K562 (cell line): ENCODE measurements around the gene CCDC194. TPM values are rescaled to one million over a fixed set of nuclear protein-coding genes. Genes with fewer than 3 reads are reported as not detected.

Experiments used
- ATAC-seq: fragments of 200-7000 bp; cut with Tn5 transposase; 3 replicates; pipeline ENCODE4 v1.9.1; 2020; ENCODE audit warnings: moderate library complexity
- BruUV-seq: library from RNA; stranded (reverse); fragments of 400-500 nt; replicated peaks from 2 replicates; lab custom pipeline; 2021; lab: Mats Ljungman, UMichigan
- CTCF ChIA-PET: fragments of 300-600 bp; formaldehyde crosslinking; extraction: SDS; loops from one replicate; lab custom pipeline; 2021; ENCODE audit warnings: low intra/inter-chr PET ratio; lab: Yijun Ruan, JAX
- POLR2A ChIA-PET: fragments of 300-600, 350-650 bp; sonication (Branson Sonifier 250); formaldehyde crosslinking; extraction: SDS; loops from one replicate; lab custom pipeline; 2021; ENCODE audit warnings: antibody characterized with exemption, inconsistent platforms; lab: Yijun Ruan, JAX
- DNase-seq, 4 experiments: peaks; one replicate each; pipeline versions ENCODE4 v3.0.0 to v3.0.0-alpha.2; 2011 to 2018; ENCODE audit warnings: low spot score in 3 of 4, mixed read lengths in 3 of 4; ENCODE audit errors: extremely low read depth in 1 of 4
- FAIRE-seq: peaks from 2 replicates; lab custom pipeline; 2011; peaks lifted over from hg19 to GRCh38; lab: Jason Lieb, UNC
- H2AFZ ChIP-seq: 2 replicates; pipeline ENCODE4 v1.6.0; 2011; ENCODE audit warnings: low read depth, low read length, control low read depth, inconsistent platforms
- H3K27ac ChIP-seq: fragments of 200-600 bp; 3 replicates; pipeline ENCODE4 v1.8.0; 2011; ENCODE audit warnings: low read depth, mild to moderate bottlenecking, control low read depth, inconsistent platforms, low read length, moderate library complexity, mixed read lengths; ENCODE audit errors: extremely low read depth
- H3K27me3 ChIP-seq, 2 experiments: fragments of 300-600 bp in 1 of 2; 2 replicates in 1 of 2; 3 replicates in 1 of 2; pipeline versions ENCODE4 v1.6.0 to v1.8.0; 2011; ENCODE audit warnings: inconsistent platforms in 2 of 2, low read length in 2 of 2, mild to moderate bottlenecking in 1 of 2, mixed read lengths in 1 of 2, moderate library complexity in 1 of 2; ENCODE audit not compliant: control insufficient read depth in 2 of 2, insufficient read depth in 2 of 2
- H3K36me3 ChIP-seq: fragments of 300-600 bp; 3 replicates; pipeline ENCODE4 v1.8.0; 2011; ENCODE audit warnings: mild to moderate bottlenecking, low read length, inconsistent platforms; ENCODE audit not compliant: control insufficient read depth, insufficient read depth
- H3K4me1 ChIP-seq, 2 experiments: fragments of 200-600 bp in 1 of 2; replicated peaks in 1 of 2; 2 replicates in 1 of 2; 3 replicates in 1 of 2; pipeline versions ENCODE4 v1.5.1 to v1.8.0; 2011; ENCODE audit warnings: inconsistent platforms in 2 of 2, low read length in 2 of 2, mild to moderate bottlenecking in 1 of 2, mixed read lengths in 1 of 2, moderate library complexity in 1 of 2; ENCODE audit not compliant: control insufficient read depth in 2 of 2, insufficient read depth in 2 of 2
- H3K4me2 ChIP-seq: 2 replicates; pipeline ENCODE4 v1.6.1; 2011; ENCODE audit warnings: low read length, control low read depth, inconsistent platforms, mixed read lengths; ENCODE audit not compliant: insufficient read depth
- H3K4me3 ChIP-seq: fragments of 200-600 bp; sonication (generic), shearing (Covaris generic); 2 replicates; pipeline ENCODE4 v1.5.1; 2016; ENCODE audit warnings: control low read depth, inconsistent platforms
- H3K79me2 ChIP-seq: fragments of 200-600 bp; 3 replicates; pipeline ENCODE4 v1.8.0; 2011; ENCODE audit warnings: low read length, inconsistent platforms; ENCODE audit not compliant: control insufficient read depth, insufficient read depth
- H3K9ac ChIP-seq, 2 experiments: 2 replicates each; pipeline versions ENCODE4 v1.6.0 to v1.6.1; 2011; ENCODE audit warnings: low read depth in 2 of 2, low read length in 2 of 2, control low read depth in 1 of 2, inconsistent platforms in 1 of 2, mild to moderate bottlenecking in 1 of 2, mixed read lengths in 1 of 2; ENCODE audit not compliant: insufficient read depth in 1 of 2
- H3K9me1 ChIP-seq: one replicate; pipeline ENCODE4 v1.6.0; 2011; ENCODE audit warnings: inconsistent platforms, mild to moderate bottlenecking, low read length, moderate library complexity; ENCODE audit not compliant: control insufficient read depth, insufficient read depth
- H3K9me3 ChIP-seq: replicated peaks from 2 replicates; pipeline ENCODE4 v1.5.1; 2011; ENCODE audit warnings: low read depth, low read length, inconsistent platforms; ENCODE audit not compliant: control insufficient read depth, insufficient read depth
- H4K20me1 ChIP-seq: replicated peaks from 2 replicates; pipeline ENCODE4 v1.6.1; 2011; ENCODE audit warnings: low read length, inconsistent platforms, mixed read lengths; ENCODE audit not compliant: control insufficient read depth, insufficient read depth
- BHLHE40 ChIP-seq: IDR thresholded peaks from 2 replicates; pipeline ENCODE4 v1.6.1; 2011; ENCODE audit warnings: low read length, improper control_type of control experiment
- DPF2 ChIP-seq: fragments of 450-650 bp; IDR thresholded peaks from 2 replicates; pipeline ENCODE4 v1.6.1; 2016
- EP300 ChIP-seq: IDR thresholded peaks from 2 replicates; pipeline ENCODE4 v1.6.1; 2012; ENCODE audit warnings: low read length, improper control_type of control experiment
- FUS ChIP-seq: fragments of 200-400 bp; formaldehyde crosslinking; optimal IDR thresholded peaks from 2 replicates; pipeline ENCODE3; 2017; ENCODE audit warnings: low read depth, low read length
- KLF16 ChIP-seq: IDR thresholded peaks from 2 replicates; pipeline ENCODE4 v1.6.1; 2016; ENCODE audit warnings: antibody characterized with exemption
- L3MBTL2 ChIP-seq: fragments of 450-650 bp; IDR thresholded peaks from 2 replicates; pipeline ENCODE4 v1.6.1; 2016; ENCODE audit warnings: mild to moderate bottlenecking, moderate library complexity
- NFIC ChIP-seq: fragments of 450-650 bp; IDR thresholded peaks from 2 replicates; pipeline ENCODE4 v1.6.1; 2017; ENCODE audit warnings: mild to moderate bottlenecking, inconsistent platforms
- NONO ChIP-seq, 2 experiments: fragments of 200-400 bp in 1 of 2; fragments of 450-650 bp in 1 of 2; formaldehyde crosslinking in 1 of 2; IDR thresholded peaks; 2 replicates each; pipeline ENCODE4 v1.6.1; 2017; ENCODE audit warnings: low read depth in 2 of 2, mild to moderate bottlenecking in 2 of 2, moderate library complexity in 2 of 2, low read length in 1 of 2
- POLR2G ChIP-seq: fragments of 200-400 bp; formaldehyde crosslinking; IDR thresholded peaks from 2 replicates; pipeline ENCODE4 v1.6.1; 2017; ENCODE audit warnings: low read depth, mild to moderate bottlenecking, antibody characterized with exemption, low read length, moderate library complexity
- SPI1 ChIP-seq: IDR thresholded peaks from 2 replicates; pipeline ENCODE4 v1.6.1; 2011; ENCODE audit warnings: low read depth, low read length, control low read depth, borderline replicate concordance
- TAL1 ChIP-seq: fragments of 450-650 bp; IDR thresholded peaks from 2 replicates; pipeline ENCODE4 v1.6.1; 2016; ENCODE audit warnings: mild to moderate bottlenecking
- TCF7 ChIP-seq: sonication (generic); IDR thresholded peaks from 2 replicates; pipeline ENCODE4 v1.6.1; 2016; ENCODE audit warnings: antibody characterized with exemption, borderline replicate concordance
- TRIM24 ChIP-seq, 2 experiments: fragments of 450-650 bp; IDR thresholded peaks; 2 replicates each; pipeline ENCODE4 v1.6.1; 2016
- TRIM28 ChIP-seq: fragments of 450-650 bp; IDR thresholded peaks from 2 replicates; pipeline ENCODE4 v1.6.1; 2017
- VEZF1 ChIP-seq: fragments of 200-800 bp; sonication (Bioruptor generic); IDR thresholded peaks from 2 replicates; pipeline ENCODE4 v1.6.1; 2017; ENCODE audit warnings: missing genetic modification characterization, missing compliant biosample characterization
- ZNF740 ChIP-seq, 3 experiments: fragments of 200-800 bp in 1 of 3; sonication (Bioruptor generic) in 1 of 3; sonication (generic) in 1 of 3; formaldehyde crosslinking in 1 of 3; IDR thresholded peaks; 2 replicates each; pipeline versions ENCODE4 v1.6.1 to v1.8.0; 2016 to 2022; ENCODE audit warnings: mild to moderate bottlenecking in 2 of 3, missing compliant biosample characterization in 2 of 3, missing genetic modification characterization in 2 of 3, missing genetic modification reagents in 1 of 3
- WGBS: fragments of 100-300 bp; shearing (Covaris generic); methylation state at CpG from one replicate; pipeline ENCODE4 v1.1.6; 2016; ENCODE audit warnings: low coverage, mixed read lengths; ENCODE audit not compliant: insufficient coverage; ENCODE audit errors: missing lambda C conversion rate; 5-methylcytosine and 5-hydroxymethylcytosine counted together
- in situ Hi-C: fragments of 300-500 bp; cut with MboI; formaldehyde crosslinking; loops from 4 replicates; pipeline ENCODE4 v1.15.0; 2018; ENCODE audit warnings: inconsistent platforms, mixed read lengths
- intact Hi-C: fragments of 100-400 bp; cut with micrococcal nuclease; formaldehyde crosslinking; loops from 2 replicates; pipeline ENCODE4 v1.14.2; 2022
- polyA plus RNA-seq, 8 experiments: library from polyadenylated mRNA; depleted of rRNA in 4 of 8; stranded (reverse) in 5 of 8; unstranded in 3 of 8; fragments of >200 nt; fragmentation: Nextera tagmentation in 2 of 8; fragmentation: Illumina TruSeq in 1 of 8; extraction: Ambion mirVana in 2 of 8; extraction: Trizol in 1 of 8; gene quantifications; 2 replicates each; pipeline versions ENCODE4 v1.2.1 to v1.2.3, GENCODE V29; 2011 to 2014; ENCODE audit warnings: inconsistent platforms in 1 of 8, missing spikeins in 1 of 8
- total RNA-seq, 7 experiments: library from RNA; depleted of rRNA in 6 of 7; stranded (reverse); fragments of >200 nt in 6 of 7; fragmentation: Illumina TruSeq in 2 of 7; extraction: Trizol in 2 of 7; gene quantifications; 2 replicates each; pipeline versions ENCODE4 v1.2.1 to v1.2.3, GENCODE V29; 2011 to 2021; ENCODE audit warnings: low replicate concordance in 1 of 7
- TF ChIP-seq, protein P1 (sequence below): fragments of 250-450 bp; sonication (Bioruptor Pico); IDR thresholded peaks from 2 replicates; pipeline ENCODE4 v1.4.0; 2020; ENCODE audit warnings: mild to moderate bottlenecking, moderate library complexity, borderline replicate concordance

CCDC194 gene
- total and polyA plus RNA-seq, 9 of the 15 experiments (the other 6 are each of a cell fraction or from before 2014, with no cell fraction given), result 0.13 to 1.3 (median 0.39) TPM; not detected in 3

- H2AFZ ChIP-seq, result peak within 1 kb of the TSS; percentile 83
- H3K4me2 ChIP-seq, result peak within 1 kb of the TSS; percentile 60
- ChIA-PET POLR2A (interaction anchor here (0.9 kb wide), 1 partner anchor 15 kb away, joined by 4 read pairs; no protein-coding TSS in a partner anchor), CTCF (no interaction called here)
- no peak within 1 kb of the TSS for H3K27ac ChIP-seq
- no peaks in the 10 kb centered on the region; a peak in 1 of 5 replicates for H3K27me3 ChIP-seq
- no peaks in the 10 kb centered on the region for H3K36me3 ChIP-seq
- ATAC-seq, result peak; percentile 93
- 25% methylated on average over 38 of the region's 39 CpGs for WGBS
- BruUV-seq, result no TSS peak
- no peaks in the 10 kb centered on the region for H4K20me1 ChIP-seq
- no peak within 1 kb of the TSS for H3K4me3 ChIP-seq
- H3K79me2 ChIP-seq, result no peaks in the 10 kb centered on the region
- peaks cover 3% of the 10 kb centered on the region; the same call in 1 of the 2 replicates for H3K9me3 ChIP-seq
- in situ Hi-C loops (no loop called here), intact Hi-C loops (no loop called here)
- no peaks in the 10 kb centered on the region for H3K9me1 ChIP-seq
- peak within 1 kb of the TSS in 1 of 2 experiments; percentile 77; a peak in 2 of 4 replicates for H3K9ac ChIP-seq
- FAIRE-seq, result no peak
- peak; percentile 71 to 76 (median 75) for DNase-seq
- peaks cover 10 to 18% of the 10 kb centered on the region in 2 experiments; a peak in 4 of 5 replicates for H3K4me1 ChIP-seq
- peak; percentile 61; the same call in 1 of the 2 replicates for TF ChIP-seq ZNF740 (CRISPR knock-in tag; IDR thresholded peaks at IDR 0.05)
- TF ChIP-seq ZNF740 (tag; IDR thresholded peaks at IDR 0.05), result no peak
- TF ChIP-seq NONO (IDR thresholded peaks at IDR 0.05; ENCODE audit: low read depth in 2 of 2, low read length in 1 of 2), result no peak
- peak; percentile 71 for TF ChIP-seq VEZF1 (CRISPR knock-in tag)
- TF ChIP-seq BHLHE40, result peak; percentile 72
- TF ChIP-seq L3MBTL2, result 0 out of 2 replicates have a peak, but pooled peaks have one; percentile 11
- TF ChIP-seq SPI1, result peak; percentile 26; the same call in 1 of the 2 replicates
- no peak for TF ChIP-seq TRIM28
- no peak for TF ChIP-seq FUS
- peak; percentile 54; the same call in 1 of the 2 replicates for TF ChIP-seq DPF2
- peak; percentile 48; the same call in 1 of the 2 replicates for TF ChIP-seq EP300
- peak; percentile 51 for TF ChIP-seq POLR2G
- peak; percentile 61 for TF ChIP-seq TAL1
- peak; percentile 66; the same call in 1 of the 2 replicates for TF ChIP-seq NFIC
- TF ChIP-seq, protein P1, sequence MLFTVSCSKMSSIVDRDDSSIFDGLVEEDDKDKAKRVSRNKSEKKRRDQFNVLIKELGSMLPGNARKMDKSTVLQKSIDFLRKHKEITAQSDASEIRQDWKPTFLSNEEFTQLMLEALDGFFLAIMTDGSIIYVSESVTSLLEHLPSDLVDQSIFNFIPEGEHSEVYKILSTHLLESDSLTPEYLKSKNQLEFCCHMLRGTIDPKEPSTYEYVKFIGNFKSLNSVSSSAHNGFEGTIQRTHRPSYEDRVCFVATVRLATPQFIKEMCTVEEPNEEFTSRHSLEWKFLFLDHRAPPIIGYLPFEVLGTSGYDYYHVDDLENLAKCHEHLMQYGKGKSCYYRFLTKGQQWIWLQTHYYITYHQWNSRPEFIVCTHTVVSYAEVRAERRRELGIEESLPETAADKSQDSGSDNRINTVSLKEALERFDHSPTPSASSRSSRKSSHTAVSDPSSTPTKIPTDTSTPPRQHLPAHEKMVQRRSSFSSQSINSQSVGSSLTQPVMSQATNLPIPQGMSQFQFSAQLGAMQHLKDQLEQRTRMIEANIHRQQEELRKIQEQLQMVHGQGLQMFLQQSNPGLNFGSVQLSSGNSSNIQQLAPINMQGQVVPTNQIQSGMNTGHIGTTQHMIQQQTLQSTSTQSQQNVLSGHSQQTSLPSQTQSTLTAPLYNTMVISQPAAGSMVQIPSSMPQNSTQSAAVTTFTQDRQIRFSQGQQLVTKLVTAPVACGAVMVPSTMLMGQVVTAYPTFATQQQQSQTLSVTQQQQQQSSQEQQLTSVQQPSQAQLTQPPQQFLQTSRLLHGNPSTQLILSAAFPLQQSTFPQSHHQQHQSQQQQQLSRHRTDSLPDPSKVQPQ (CRISPR knock-in tag), result no peak
- peak; percentile 74; the same call in 1 of the 2 replicates for TF ChIP-seq KLF16
- TF ChIP-seq TCF7, result 0 out of 2 replicates have a peak, but pooled peaks have one; percentile 19
- peak; percentile 14 to 16; a peak in 1 of 4 replicates for TF ChIP-seq TRIM24 (IDR thresholded peaks at IDR 0.05)
Observed at GRCh38 chr19:17376935-17377600, 16.9 kb downstream of the CCDC194 start, which contains the start of gene PLVAP. PLVAP (minus strand) TSS chr19:17377342; CDS start chr19:17377288, 54 bp downstream.
